IPS-15b (cell line): ENCODE measurements around the gene ITPRIPL1.
A peak's percentile ranks its signal among the peaks of the same experiment; 100 is the strongest.
"Not testable (repeated sequence)": the region's sequence is repeated elsewhere in the genome, so short reads cannot be mapped to it uniquely, and the experiment has no call there.

Experiments
- H3K27me3 ChIP-seq: one replicate; pipeline ENCODE4 v1.6.1; 2013; ENCODE audit warnings: low read length; ENCODE audit not compliant: control insufficient read depth, insufficient read depth
- H3K36me3 ChIP-seq: one replicate; pipeline ENCODE4 v1.6.1; 2013; ENCODE audit warnings: low read length; ENCODE audit not compliant: control insufficient read depth, insufficient read depth
- H3K4me1 ChIP-seq: one replicate; pipeline ENCODE4 v1.6.1; 2013; ENCODE audit warnings: mild to moderate bottlenecking, low read length; ENCODE audit not compliant: control insufficient read depth, insufficient read depth
- H3K4me3 ChIP-seq: one replicate; pipeline ENCODE4 v1.5.1; 2013; ENCODE audit warnings: low read depth, low read length
- H3K9ac ChIP-seq: one replicate; pipeline ENCODE4 v1.6.1; 2013; ENCODE audit warnings: low read depth, mild to moderate bottlenecking, low read length
- H3K9me3 ChIP-seq: one replicate; pipeline ENCODE4 v1.6.1; 2013; ENCODE audit warnings: mild to moderate bottlenecking, low read length; ENCODE audit not compliant: control insufficient read depth, insufficient read depth

Gene ITPRIPL1

GRCh38 chr2:96325041-96325883, at the start of gene ITPRIPL1:
TSS of gene ITPRIPL1 (plus strand) at chr2:96325317. CDS start at chr2:96325840, 523 bp downstream.
- Histone ChIP-seq H3K4me1 (peaks cover 2% of the 10 kb centered on the region), H3K27me3 (peaks cover 56% of the 10 kb centered on the region), H3K9ac (peak within 1 kb of the TSS; percentile 60), H3K9me3 (no peaks in the 10 kb centered on the region), H3K36me3 (peaks cover 3% of the 10 kb centered on the region), H3K4me3 (peak within 1 kb of the TSS; percentile 69)

- Histone ChIP-seq H3K9ac (no peak overlapping the region), H3K36me3 (peaks cover 59% of the 10 kb centered on the region), H3K9me3 (no peaks in the 10 kb centered on the region), H3K4me3 (no peak overlapping the region), H3K4me1 (no peaks in the 10 kb centered on the region), H3K27me3 (no peaks in the 10 kb centered on the region)
Measured at GRCh38 chr2:96276787-96277499, 48.2 kb upstream of the ITPRIPL1 start.

- Histone ChIP-seq H3K9ac (no peak overlapping the region), H3K4me3 (no peak overlapping the region), H3K36me3 (peaks cover 97% of the 10 kb centered on the region), H3K27me3 (no peaks in the 10 kb centered on the region), H3K9me3 (no peaks in the 10 kb centered on the region), H3K4me1 (no peaks in the 10 kb centered on the region)
Measured at GRCh38 chr2:96287273-96287856, 37.8 kb upstream of the ITPRIPL1 start.

- no peaks in the 10 kb centered on the region for H3K4me1 ChIP-seq
- H3K9ac ChIP-seq, result no peak overlapping the region
- no peak overlapping the region for H3K4me3 ChIP-seq
- H3K9me3 ChIP-seq, result no peaks in the 10 kb centered on the region
- peaks cover 84% of the 10 kb centered on the region for H3K36me3 ChIP-seq
- no peaks in the 10 kb centered on the region for H3K27me3 ChIP-seq
Measured at GRCh38 chr2:96291751-96292150, 33.4 kb upstream of the ITPRIPL1 start.

GRCh38 chr2:96294271-96294670, 30.8 kb upstream of the ITPRIPL1 start:
- H3K36me3 ChIP-seq, result peaks cover 82% of the 10 kb centered on the region
- H3K27me3 ChIP-seq, H3K9ac ChIP-seq, H3K9me3 ChIP-seq, H3K4me1 ChIP-seq, H3K4me3 ChIP-seq: not testable (repeated sequence)

- no peaks in the 10 kb centered on the region for H3K9me3 ChIP-seq
- H3K4me3 ChIP-seq, result no peak overlapping the region
- H3K4me1 ChIP-seq, result no peaks in the 10 kb centered on the region
- H3K9ac ChIP-seq, result no peak overlapping the region
- H3K27me3 ChIP-seq, result no peaks in the 10 kb centered on the region
- H3K36me3 ChIP-seq, result peaks cover 70% of the 10 kb centered on the region
Measured at GRCh38 chr2:96296925-96297324, 28.2 kb upstream of the ITPRIPL1 start.

GRCh38 chr2:96301865-96302264, 23.3 kb upstream of the ITPRIPL1 start:
- H3K4me3 ChIP-seq, result no peak overlapping the region
- H3K4me1 ChIP-seq, result peaks cover 6% of the 10 kb centered on the region
- peaks cover 51% of the 10 kb centered on the region for H3K36me3 ChIP-seq
- no peaks in the 10 kb centered on the region for H3K27me3 ChIP-seq
- H3K9me3 ChIP-seq, result no peaks in the 10 kb centered on the region
- no peak overlapping the region for H3K9ac ChIP-seq

GRCh38 chr2:96304606-96305005, 20.5 kb upstream of the ITPRIPL1 start:
- Histone ChIP-seq H3K36me3 (peaks cover 25% of the 10 kb centered on the region), H3K4me3 (peak overlapping the region; percentile 98), H3K27me3 (no peaks in the 10 kb centered on the region), H3K4me1 (peaks cover 6% of the 10 kb centered on the region), H3K9ac (peak overlapping the region; percentile 98), H3K9me3 (no peaks in the 10 kb centered on the region)

GRCh38 chr2:96305091-96305978, 19.8 kb upstream of the ITPRIPL1 start, which contains the start of gene SNRNP200:
TSS of gene SNRNP200 (minus strand) at chr2:96305546. CDS start at chr2:96305437, 109 bp downstream.
- peak within 1 kb of the TSS; percentile 98 for H3K9ac ChIP-seq
- H3K4me1 ChIP-seq, result peaks cover 6% of the 10 kb centered on the region
- no peaks in the 10 kb centered on the region for H3K9me3 ChIP-seq
- peak within 1 kb of the TSS; percentile 98 for H3K4me3 ChIP-seq
- H3K36me3 ChIP-seq, result peaks cover 25% of the 10 kb centered on the region
- no peaks in the 10 kb centered on the region for H3K27me3 ChIP-seq

- Histone ChIP-seq H3K36me3 (peaks cover 22% of the 10 kb centered on the region), H3K9me3 (no peaks in the 10 kb centered on the region), H3K27me3 (no peaks in the 10 kb centered on the region), H3K4me1 (peaks cover 6% of the 10 kb centered on the region), H3K4me3 (peak overlapping the region; percentile 98), H3K9ac (peak overlapping the region; percentile 98)
Measured at GRCh38 chr2:96305979-96306308, 19.2 kb upstream of the ITPRIPL1 start.

GRCh38 chr2:96306370-96306769, 18.7 kb upstream of the ITPRIPL1 start:
- no peaks in the 10 kb centered on the region for H3K9me3 ChIP-seq
- peaks cover 18% of the 10 kb centered on the region for H3K36me3 ChIP-seq
- peak overlapping the region; percentile 98 for H3K4me3 ChIP-seq
- H3K4me1 ChIP-seq, result peaks cover 6% of the 10 kb centered on the region
- H3K9ac ChIP-seq, result peak overlapping the region; percentile 98
- H3K27me3 ChIP-seq, result no peaks in the 10 kb centered on the region
